HG03025 (cell line): Measurements from ENCODE around the gene PRAMEF25.
"Not testable (repeated sequence)": the region's sequence is repeated elsewhere in the genome, so short reads cannot be mapped to it uniquely, and the experiment has no call there.

ENCODE experiments used
- ATAC-seq: cut with Tn5 transposase; IDR thresholded peaks from one replicate; pipeline ENCODE4 v1.9.1; 2021; ENCODE audit warnings: mild to moderate bottlenecking, moderate library complexity; ENCODE audit not compliant: unreplicated experiment, low FRiP score

The PRAMEF25 gene

GRCh38 chr1:13070474-13070873 lies at the start of gene PRAMEF25:
TSS of gene PRAMEF25 (plus strand) at chr1:13070774. CDS start at chr1:13073694, 2,920 bp downstream.
- ATAC-seq = not testable (repeated sequence)

GRCh38 chr1:13056475-13056874 lies 14.1 kb upstream of the PRAMEF25 start, which contains the start of gene PRAMEF27:
TSS of gene PRAMEF27 (minus strand) at chr1:13056575. CDS start at chr1:13053659, 2,916 bp downstream.
- ATAC-seq = not testable (repeated sequence)

- not testable (repeated sequence) for ATAC-seq
Measured at GRCh38 chr1:13116754-13117153, 46.2 kb downstream of the PRAMEF25 start, which contains the start of gene HNRNPCL2. TSS of gene HNRNPCL2 (minus strand) at chr1:13116854. CDS start at chr1:13116400, 454 bp downstream.
